ENCODE results near the gene STX5.
A peak's percentile ranks its signal among the peaks of the same experiment; 100 is the strongest.
"Not testable (repeated sequence)": the region's sequence is repeated elsewhere in the genome, so short reads cannot be mapped to it uniquely, and the experiment has no call there.

STX5 gene

GRCh38 chr11:62830904-62831519 lies 839 bp downstream of the STX5 start:
- peak; percentile 4 for DNase-seq (ENCODE audit: low read depth)

- not testable (repeated sequence) for DNase-seq (ENCODE audit: low read depth)
These were observed 3.7 kb downstream of the STX5 start for GRCh38 chr11:62828130-62828529.

GRCh38 chr11:62823677-62824076 lies 8.2 kb downstream of the STX5 start:
- no peak for DNase-seq (ENCODE audit: low read depth)

- no peak for DNase-seq (ENCODE audit: low read depth)
These were observed 14.7 kb downstream of the STX5 start for GRCh38 chr11:62817129-62817528.

- no peak for DNase-seq (ENCODE audit: low read depth)
These were observed 15.3 kb downstream of the STX5 start for GRCh38 chr11:62816557-62816956.

- no peak for DNase-seq (ENCODE audit: low read depth)
These were observed 20.2 kb downstream of the STX5 start for GRCh38 chr11:62811659-62812058.

- no peak for DNase-seq (ENCODE audit: low read depth)
These were observed 21.1 kb downstream of the STX5 start for GRCh38 chr11:62810748-62811147.

- no peak for DNase-seq (ENCODE audit: low read depth)
These were observed 25.2 kb downstream of the STX5 start for GRCh38 chr11:62806611-62807121.

- no peak for DNase-seq (ENCODE audit: low read depth)
These were observed 25.9 kb downstream of the STX5 start for GRCh38 chr11:62805961-62806441.

- peak; percentile 88 for DNase-seq (ENCODE audit: low read depth)
These were observed 26.6 kb downstream of the STX5 start, which contains the start of gene NXF1 for GRCh38 chr11:62805076-62805892. NXF1 (minus strand) TSS chr11:62805440; CDS start chr11:62805356, 84 bp downstream.

- DNase-seq (ENCODE audit: low read depth), result no peak
These were observed 27.4 kb downstream of the STX5 start for GRCh38 chr11:62804310-62805075.

- no peak for DNase-seq (ENCODE audit: low read depth)
These were observed 30.8 kb downstream of the STX5 start for GRCh38 chr11:62801071-62801470.

- no peak for DNase-seq (ENCODE audit: low read depth)
These were observed 32.4 kb downstream of the STX5 start for GRCh38 chr11:62799486-62799885.

- DNase-seq (ENCODE audit: low read depth), result no peak
These were observed 35.6 kb downstream of the STX5 start for GRCh38 chr11:62796281-62796680.

GRCh38 chr11:62794201-62794775 lies 37.6 kb downstream of the STX5 start:
- no peak for DNase-seq (ENCODE audit: low read depth)

GRCh38 chr11:62792202-62792575 lies 39.7 kb downstream of the STX5 start:
- no peak for DNase-seq (ENCODE audit: low read depth)

- peak; percentile 82 for DNase-seq (ENCODE audit: low read depth)
These were observed 40.2 kb downstream of the STX5 start, which contains the start of gene TMEM223 for GRCh38 chr11:62791501-62792201. TMEM223 (minus strand) TSS chr11:62792006; CDS start chr11:62791994, 12 bp downstream.

GRCh38 chr11:62789576-62789975 lies 42.3 kb downstream of the STX5 start:
- no peak for DNase-seq (ENCODE audit: low read depth)

- no peak for DNase-seq (ENCODE audit: low read depth)
These were observed 42.9 kb downstream of the STX5 start for GRCh38 chr11:62788991-62789390.

GRCh38 chr11:62787005-62787759 lies 44.7 kb downstream of the STX5 start, which contains the start of gene TMEM179B:
TMEM179B (plus strand) TSS chr11:62787402; CDS start chr11:62787432, 30 bp downstream.
- DNase-seq (ENCODE audit: low read depth), result peak; percentile 99
